Measurements from ENCODE around the gene LCE3C. TPM values are rescaled to one million over a fixed set of nuclear protein-coding genes. Genes with fewer than 3 reads are reported as not detected.

The LCE3C gene
- total and polyA plus RNA-seq, 2 experiments from 2014 or later, result not detected

DNA sequence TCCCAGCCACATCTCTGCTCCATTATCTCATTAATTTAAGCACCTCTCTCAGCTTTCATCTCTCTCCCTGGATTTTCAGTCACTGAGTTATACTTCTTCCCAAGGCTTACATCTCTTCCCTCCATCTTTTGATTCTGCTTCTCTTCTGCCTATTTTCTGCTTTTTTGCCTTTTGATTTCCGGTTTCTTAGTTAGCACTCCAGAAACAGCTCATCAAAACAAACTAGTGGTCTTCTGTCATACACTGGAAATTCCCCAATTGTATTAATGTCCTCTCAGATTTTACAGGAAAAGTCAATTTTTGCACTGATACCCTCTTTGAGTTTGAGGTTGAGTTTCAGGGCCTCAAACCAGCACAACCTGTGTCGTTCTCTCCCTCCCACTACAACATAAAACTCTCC, 34.9 kb upstream of the LCE3C start:
- Mint-ChIP-seq H3K27me3 (ENCODE audit: insufficient read depth, low read depth, poor library complexity) (no peaks in the 10 kb centered on the region), H3K4me3 (no peak overlapping the region), H3K9me3 (peaks cover 13% of the 10 kb centered on the region), H3K4me1 (no peaks in the 10 kb centered on the region), H3K27ac (no peak overlapping the region), H3K36me3 (ENCODE audit: low read depth) (peaks cover 3% of the 10 kb centered on the region; the same call in 1 of the 3 replicates)
- DNase-seq (ENCODE audit: low spot score) (no peak), ATAC-seq (no peak)
- Histone ChIP-seq H3K79me2 (replicated peaks; ENCODE audit: insufficient read depth) (no peaks in the 10 kb centered on the region), H3K36me3 (ENCODE audit: insufficient read depth) (0 out of 2 replicates have a peak, but pooled peaks cover 3% of the 10 kb centered on the region), H3K4me3 (no peak overlapping the region), H3K27ac (ENCODE audit: low read depth) (no peak overlapping the region), H4K20me1 (replicated peaks; ENCODE audit: insufficient read depth) (no peaks in the 10 kb centered on the region), H3F3A (replicated peaks; ENCODE audit: low read depth) (no peaks in the 10 kb centered on the region), H3K4me1 (ENCODE audit: insufficient read depth) (no peaks in the 10 kb centered on the region), H3K4me2 (no peak overlapping the region), H3K27me3 (ENCODE audit: insufficient read depth) (no peaks in the 10 kb centered on the region), H3K9me2 (ENCODE audit: insufficient read depth) (peaks cover 21% of the 10 kb centered on the region), H2AFZ (no peak overlapping the region)
- TF ChIP-seq STAT1 (IDR thresholded peaks at IDR 0.05; ENCODE audit: unreplicated experiment), result no peak
- TF ChIP-seq CREB1 (CRISPR knock-in tag; IDR thresholded peaks at IDR 0.05; ENCODE audit: low read depth), result no peak
- TF ChIP-seq CTCF (conservative IDR thresholded peaks at IDR 0.05; ENCODE audit: low read depth in 2 of 2), result no peak
- TF ChIP-seq JUNB (IDR thresholded peaks at IDR 0.05; ENCODE audit: unreplicated experiment), result no peak
- no peak for TF ChIP-seq EZH2phosphoT487 (IDR thresholded peaks at IDR 0.05; ENCODE audit: unreplicated experiment)
- TF ChIP-seq ZNF114 (CRISPR knock-in tag; IDR thresholded peaks at IDR 0.05), result no peak
- TF ChIP-seq NANOG (IDR thresholded peaks at IDR 0.05; ENCODE audit: borderline replicate concordance), result no peak
- no peak for TF ChIP-seq ZNF331 (CRISPR knock-in tag; IDR thresholded peaks at IDR 0.05; ENCODE audit: low read depth)
- TF ChIP-seq EZH2 (IDR thresholded peaks at IDR 0.05; ENCODE audit: low read depth, unreplicated experiment), result no peak
- TF ChIP-seq ZNF462 (CRISPR knock-in tag; IDR thresholded peaks at IDR 0.05), result no peak
- no peak for TF ChIP-seq ETS1 (IDR thresholded peaks at IDR 0.05)
- TF ChIP-seq, protein P1, sequence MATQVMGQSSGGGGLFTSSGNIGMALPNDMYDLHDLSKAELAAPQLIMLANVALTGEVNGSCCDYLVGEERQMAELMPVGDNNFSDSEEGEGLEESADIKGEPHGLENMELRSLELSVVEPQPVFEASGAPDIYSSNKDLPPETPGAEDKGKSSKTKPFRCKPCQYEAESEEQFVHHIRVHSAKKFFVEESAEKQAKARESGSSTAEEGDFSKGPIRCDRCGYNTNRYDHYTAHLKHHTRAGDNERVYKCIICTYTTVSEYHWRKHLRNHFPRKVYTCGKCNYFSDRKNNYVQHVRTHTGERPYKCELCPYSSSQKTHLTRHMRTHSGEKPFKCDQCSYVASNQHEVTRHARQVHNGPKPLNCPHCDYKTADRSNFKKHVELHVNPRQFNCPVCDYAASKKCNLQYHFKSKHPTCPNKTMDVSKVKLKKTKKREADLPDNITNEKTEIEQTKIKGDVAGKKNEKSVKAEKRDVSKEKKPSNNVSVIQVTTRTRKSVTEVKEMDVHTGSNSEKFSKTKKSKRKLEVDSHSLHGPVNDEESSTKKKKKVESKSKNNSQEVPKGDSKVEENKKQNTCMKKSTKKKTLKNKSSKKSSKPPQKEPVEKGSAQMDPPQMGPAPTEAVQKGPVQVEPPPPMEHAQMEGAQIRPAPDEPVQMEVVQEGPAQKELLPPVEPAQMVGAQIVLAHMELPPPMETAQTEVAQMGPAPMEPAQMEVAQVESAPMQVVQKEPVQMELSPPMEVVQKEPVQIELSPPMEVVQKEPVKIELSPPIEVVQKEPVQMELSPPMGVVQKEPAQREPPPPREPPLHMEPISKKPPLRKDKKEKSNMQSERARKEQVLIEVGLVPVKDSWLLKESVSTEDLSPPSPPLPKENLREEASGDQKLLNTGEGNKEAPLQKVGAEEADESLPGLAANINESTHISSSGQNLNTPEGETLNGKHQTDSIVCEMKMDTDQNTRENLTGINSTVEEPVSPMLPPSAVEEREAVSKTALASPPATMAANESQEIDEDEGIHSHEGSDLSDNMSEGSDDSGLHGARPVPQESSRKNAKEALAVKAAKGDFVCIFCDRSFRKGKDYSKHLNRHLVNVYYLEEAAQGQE (IDR thresholded peaks at IDR 0.05; ENCODE audit: unreplicated experiment), result no peak
- no peak for TF ChIP-seq POLR2AphosphoS5 (IDR thresholded peaks at IDR 0.05; ENCODE audit: low read depth)

Measured in GM23338 (cell line).